AG04449 (cell line): ENCODE data around the gene OGDH.

Experiments used
- CTCF ChIA-PET: fragments of 350-600 bp; formaldehyde crosslinking; extraction: SDS; loops from one replicate; lab custom pipeline; 2021; ENCODE audit warnings: antibody characterized with exemption; lab: Yijun Ruan, JAX
- POLR2A ChIA-PET: fragments of 400-600, 350-600 bp; formaldehyde crosslinking; extraction: SDS; loops from one replicate; lab custom pipeline; 2020; ENCODE audit warnings: antibody characterized with exemption, inconsistent platforms; lab: Yijun Ruan, JAX
- DNase-seq: peaks from one replicate; pipeline ENCODE4 v3.0.0-alpha.2; 2010; ENCODE audit warnings: low read depth, low spot score
- H3K4me3 ChIP-seq: 2 replicates; pipeline ENCODE4 v1.5.1; 2011; ENCODE audit warnings: low read depth, mild to moderate bottlenecking, control low read depth, low read length
- TF ChIP-seq, protein P1 (sequence below): IDR thresholded peaks from one replicate; pipeline ENCODE4 v1.5.1; 2011; ENCODE audit warnings: mild to moderate bottlenecking, moderate library complexity, low read length, control low read depth, inconsistent platforms; ENCODE audit not compliant: insufficient read depth; ENCODE audit errors: missing control alignments

OGDH gene

DNA sequence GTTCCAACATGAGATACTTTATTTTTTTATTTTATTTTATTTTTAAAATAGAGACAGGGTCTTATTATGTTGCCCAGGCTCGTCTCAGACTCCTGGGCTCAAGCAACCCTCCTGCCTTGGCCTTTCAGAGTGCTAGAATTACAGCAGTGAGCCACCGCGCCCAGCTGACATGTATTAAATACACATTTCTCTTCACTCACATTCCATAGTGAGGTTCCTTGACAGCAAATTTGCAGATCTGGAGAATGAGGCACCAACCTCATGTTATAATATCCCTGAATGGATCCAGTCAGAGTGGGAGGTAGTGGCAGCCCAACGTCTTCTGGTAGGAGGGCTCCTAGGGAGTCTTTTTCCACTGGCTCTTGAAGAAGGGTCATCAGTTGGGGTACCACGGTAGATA is 46.1 kb downstream of the OGDH start:
- TF ChIP-seq, protein P1, sequence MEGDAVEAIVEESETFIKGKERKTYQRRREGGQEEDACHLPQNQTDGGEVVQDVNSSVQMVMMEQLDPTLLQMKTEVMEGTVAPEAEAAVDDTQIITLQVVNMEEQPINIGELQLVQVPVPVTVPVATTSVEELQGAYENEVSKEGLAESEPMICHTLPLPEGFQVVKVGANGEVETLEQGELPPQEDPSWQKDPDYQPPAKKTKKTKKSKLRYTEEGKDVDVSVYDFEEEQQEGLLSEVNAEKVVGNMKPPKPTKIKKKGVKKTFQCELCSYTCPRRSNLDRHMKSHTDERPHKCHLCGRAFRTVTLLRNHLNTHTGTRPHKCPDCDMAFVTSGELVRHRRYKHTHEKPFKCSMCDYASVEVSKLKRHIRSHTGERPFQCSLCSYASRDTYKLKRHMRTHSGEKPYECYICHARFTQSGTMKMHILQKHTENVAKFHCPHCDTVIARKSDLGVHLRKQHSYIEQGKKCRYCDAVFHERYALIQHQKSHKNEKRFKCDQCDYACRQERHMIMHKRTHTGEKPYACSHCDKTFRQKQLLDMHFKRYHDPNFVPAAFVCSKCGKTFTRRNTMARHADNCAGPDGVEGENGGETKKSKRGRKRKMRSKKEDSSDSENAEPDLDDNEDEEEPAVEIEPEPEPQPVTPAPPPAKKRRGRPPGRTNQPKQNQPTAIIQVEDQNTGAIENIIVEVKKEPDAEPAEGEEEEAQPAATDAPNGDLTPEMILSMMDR = no peak
- no peak for DNase-seq
- H3K4me3 ChIP-seq = no peak overlapping the region
- ChIA-PET POLR2A (no interaction called here), CTCF (no interaction called here)

DNA sequence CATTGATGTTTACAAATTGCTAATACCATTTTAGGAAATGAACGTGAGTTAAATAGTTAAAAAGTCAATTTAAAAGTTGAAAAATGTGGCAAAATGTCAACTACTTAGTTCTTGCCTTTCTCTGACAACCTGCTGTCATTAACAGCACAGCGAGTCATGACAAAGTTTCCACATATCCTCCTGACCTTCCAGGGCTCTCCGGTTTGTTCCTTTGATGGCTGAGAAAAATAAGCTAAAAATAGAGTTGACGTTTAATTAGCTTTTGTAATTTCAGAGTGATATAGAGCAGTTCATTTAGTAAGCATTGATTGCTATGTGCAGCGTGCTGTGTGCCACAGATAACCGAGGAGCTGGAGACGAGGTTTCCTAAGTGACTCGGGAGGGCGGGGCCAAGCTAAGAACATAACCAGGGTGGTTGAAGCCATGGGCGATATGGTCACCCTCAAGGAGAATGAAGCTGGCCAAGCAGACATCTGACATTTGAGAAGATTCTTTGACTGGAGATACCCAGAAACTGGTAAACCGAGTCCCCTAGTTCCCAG is 47.9 kb downstream of the OGDH start:
- no peak overlapping the region for H3K4me3 ChIP-seq
- DNase-seq = no peak
- CTCF ChIA-PET = interaction anchor here (1.1 kb wide), 1 partner anchor 192 kb away, joined by 3 read pairs; no protein-coding TSS in a partner anchor
- TF ChIP-seq, protein P1 = no peak
- POLR2A ChIA-PET = no interaction called here

DNA sequence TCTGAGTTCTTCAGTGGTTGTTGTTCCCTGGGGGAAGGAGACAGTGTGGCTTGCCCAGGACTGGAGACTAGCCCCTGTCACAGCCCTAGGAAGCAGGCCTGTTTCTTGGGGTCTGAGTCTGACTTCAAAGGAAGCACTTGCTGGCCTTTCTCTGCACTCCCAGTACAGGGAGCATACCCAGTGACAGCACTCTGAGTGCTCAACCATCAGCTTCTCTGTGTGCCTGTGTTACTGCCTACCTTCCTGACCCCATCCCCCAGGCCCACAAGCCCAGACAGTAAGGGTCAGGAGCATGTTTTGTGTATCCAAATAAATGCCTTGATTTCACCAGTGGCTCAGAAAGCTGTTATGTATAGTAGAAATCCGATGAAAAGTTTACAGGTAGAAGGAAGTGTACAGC is 48.9 kb downstream of the OGDH start:
- TF ChIP-seq, protein P1 = no peak
- POLR2A ChIA-PET = no interaction called here
- H3K4me3 ChIP-seq = no peak overlapping the region
- CTCF ChIA-PET = no interaction called here
- no peak for DNase-seq

DNA sequence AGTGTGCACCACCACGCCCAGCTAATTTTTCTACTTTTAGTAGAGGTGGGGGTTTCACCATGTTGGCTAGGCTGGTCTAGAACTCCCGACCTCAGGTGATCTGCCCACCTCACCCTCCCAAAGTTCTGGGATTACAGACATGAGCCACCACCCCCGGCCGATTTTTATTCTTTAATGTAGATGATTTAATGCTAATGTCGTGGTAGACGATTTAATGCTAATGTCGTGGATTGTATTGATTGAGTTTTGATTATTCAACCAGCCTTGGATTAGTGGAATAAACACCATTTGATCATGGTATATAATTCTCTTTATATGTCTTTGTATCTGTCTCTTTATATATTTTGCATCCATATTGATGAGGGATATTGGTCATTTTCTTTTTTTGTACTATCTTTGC is 52.6 kb downstream of the OGDH start:
- H3K4me3 ChIP-seq = no peak overlapping the region
- DNase-seq = no peak
- CTCF ChIA-PET = no interaction called here
- POLR2A ChIA-PET = no interaction called here
- TF ChIP-seq, protein P1 = no peak

DNA sequence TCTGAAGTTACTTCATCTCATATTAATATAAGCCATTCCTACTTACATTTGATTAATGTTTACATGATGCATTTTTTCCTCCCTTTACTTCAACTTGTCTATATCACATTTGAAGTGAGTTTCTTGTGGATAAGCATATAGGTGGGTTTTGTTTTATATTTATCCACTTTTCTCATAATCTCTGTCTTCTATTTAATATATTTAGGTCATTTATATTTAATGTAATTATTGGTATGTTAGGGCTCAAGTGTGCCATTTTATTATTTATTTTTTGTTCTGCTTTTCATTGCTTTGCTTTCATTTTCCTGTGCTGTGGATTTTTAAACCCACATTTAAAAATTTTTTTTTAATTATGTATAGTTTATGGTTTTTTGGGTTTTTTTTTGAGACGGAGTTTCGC is 54.8 kb downstream of the OGDH start:
- no peak overlapping the region for H3K4me3 ChIP-seq
- TF ChIP-seq, protein P1 = no peak
- no peak for DNase-seq
- ChIA-PET POLR2A (no interaction called here), CTCF (no interaction called here)

DNA sequence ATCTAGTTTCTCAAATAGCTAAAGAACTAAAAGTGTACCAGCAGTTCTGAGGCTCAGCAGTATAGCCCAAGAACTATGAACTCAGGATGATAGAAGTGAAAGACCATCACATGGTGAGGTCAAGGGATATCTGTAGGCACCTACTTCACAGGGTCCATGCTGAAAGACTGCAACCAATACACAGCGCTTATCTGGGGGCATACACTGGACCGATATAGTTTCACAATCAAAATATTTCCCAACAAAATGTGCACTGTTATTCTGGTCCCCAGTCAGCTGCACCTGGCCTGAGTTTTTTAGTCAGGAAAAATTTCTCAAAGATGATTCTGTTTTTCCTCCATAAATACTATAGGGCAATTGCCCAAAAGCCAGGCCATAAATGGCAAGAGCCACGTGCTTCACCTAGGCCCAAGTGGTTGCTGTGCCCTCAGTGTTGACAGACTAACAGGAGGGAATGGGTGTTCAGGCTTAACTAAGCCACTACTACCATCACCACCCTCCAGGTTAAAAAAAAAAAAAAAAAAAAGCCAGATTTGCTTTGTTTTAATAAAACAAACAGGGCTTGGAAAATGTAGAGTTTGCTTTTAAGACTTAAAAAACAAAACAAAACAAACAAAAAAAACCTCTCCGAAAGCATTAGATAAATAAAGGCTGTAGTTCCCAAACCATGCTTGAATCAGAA is 58.5 kb downstream of the OGDH start:
- no peak overlapping the region for H3K4me3 ChIP-seq
- CTCF ChIA-PET = no interaction called here
- DNase-seq = no peak
- TF ChIP-seq, protein P1 = no peak
- POLR2A ChIA-PET = no interaction called here
